Measurements from ENCODE around the gene LRRN2. TPM values are rescaled to one million over a fixed set of nuclear protein-coding genes. Genes with fewer than 3 reads are reported as not detected.
"Not testable (repeated sequence)": the region's sequence is repeated elsewhere in the genome, so short reads cannot be mapped to it uniquely, and the experiment has no call there.

LRRN2 gene
- total RNA-seq, 1 donor from 2014 or later = 2.1 TPM

GRCh38 chr1:204694145-204694544 is 8.6 kb upstream of the LRRN2 start:
- Histone ChIP-seq H3K4me1 (ENCODE audit: control insufficient read depth in 3 of 3, insufficient read depth in 3 of 3, low read length in 3 of 3) (no peaks in the 10 kb centered on the region), H3K27me3 (ENCODE audit: control insufficient read depth in 3 of 3, insufficient read depth in 3 of 3, low read length in 3 of 3) (peaks cover 0 to 2% (median under 1%) of the 10 kb centered on the region in 3 donors)

GRCh38 chr1:204692841-204693356 is 7.4 kb upstream of the LRRN2 start:
- no peaks in the 10 kb centered on the region for H3K36me3 ChIP-seq (ENCODE audit: control insufficient read depth in 3 of 3, insufficient read depth in 3 of 3, low read length in 3 of 3)
- H3K4me3 ChIP-seq (ENCODE audit: low read length in 3 of 3) = no peak overlapping the region
- peaks cover 7 to 9% (median 7%) of the 10 kb centered on the region in 3 donors for H3K27me3 ChIP-seq (ENCODE audit: control insufficient read depth in 3 of 3, insufficient read depth in 3 of 3, low read length in 3 of 3)
- no peaks in the 10 kb centered on the region for H3K4me1 ChIP-seq (ENCODE audit: control insufficient read depth in 3 of 3, insufficient read depth in 3 of 3, low read length in 3 of 3)
- H3K27ac ChIP-seq (ENCODE audit: low read depth, low read length) = no peak overlapping the region
- no peak overlapping the region for H3K9ac ChIP-seq (ENCODE audit: low read depth in 1 of 3, low read length in 3 of 3)
- H3K9me3 ChIP-seq (ENCODE audit: control insufficient read depth in 3 of 3, low read length in 3 of 3) = no peaks in the 10 kb centered on the region

More at GRCh38 chr1:204694145-204694544, 8.6 kb upstream of the LRRN2 start:
- no peak overlapping the region for H3K27ac ChIP-seq (ENCODE audit: low read depth, low read length)
- no peak overlapping the region for H3K9ac ChIP-seq (ENCODE audit: low read depth in 1 of 3, low read length in 3 of 3)
- H3K36me3 ChIP-seq (ENCODE audit: control insufficient read depth in 3 of 3, insufficient read depth in 3 of 3, low read length in 3 of 3) = no peaks in the 10 kb centered on the region
- H3K9me3 ChIP-seq (ENCODE audit: control insufficient read depth in 3 of 3, low read length in 3 of 3) = no peaks in the 10 kb centered on the region
- H3K4me3 ChIP-seq (ENCODE audit: low read length in 3 of 3) = no peak overlapping the region

- Histone ChIP-seq H3K36me3 (ENCODE audit: control insufficient read depth in 3 of 3, insufficient read depth in 3 of 3, low read length in 3 of 3) (no peaks in the 10 kb centered on the region), H3K27me3 (ENCODE audit: control insufficient read depth in 3 of 3, insufficient read depth in 3 of 3, low read length in 3 of 3) (peaks cover 7 to 13% (median 7%) of the 10 kb centered on the region in 3 donors), H3K4me1 (ENCODE audit: control insufficient read depth in 3 of 3, insufficient read depth in 3 of 3, low read length in 3 of 3) (no peaks in the 10 kb centered on the region), H3K27ac (ENCODE audit: low read depth, low read length) (no peak overlapping the region), H3K4me3 (ENCODE audit: low read length in 3 of 3) (no peak overlapping the region), H3K9me3 (ENCODE audit: control insufficient read depth in 3 of 3, low read length in 3 of 3) (no peaks in the 10 kb centered on the region), H3K9ac (ENCODE audit: low read depth in 1 of 3, low read length in 3 of 3) (no peak overlapping the region)
Measured at GRCh38 chr1:204692325-204692840, 6.8 kb upstream of the LRRN2 start.

- H3K27ac ChIP-seq (ENCODE audit: low read depth, low read length); H3K9ac ChIP-seq (ENCODE audit: low read depth in 1 of 3, low read length in 3 of 3); H3K4me1 ChIP-seq (ENCODE audit: control insufficient read depth in 3 of 3, insufficient read depth in 3 of 3, low read length in 3 of 3); H3K36me3 ChIP-seq (ENCODE audit: control insufficient read depth in 3 of 3, insufficient read depth in 3 of 3, low read length in 3 of 3); H3K9me3 ChIP-seq (ENCODE audit: control insufficient read depth in 3 of 3, low read length in 3 of 3); H3K4me3 ChIP-seq (ENCODE audit: low read length in 3 of 3): not testable (repeated sequence)
- H3K27me3 ChIP-seq (ENCODE audit: control insufficient read depth in 3 of 3, insufficient read depth in 3 of 3, low read length in 3 of 3) = peaks cover 8 to 19% (median 9%) of the 10 kb centered on the region in 3 donors
Measured at GRCh38 chr1:204691328-204691730, 5.8 kb upstream of the LRRN2 start.

- Histone ChIP-seq H3K27ac (ENCODE audit: low read depth, low read length) (no peak overlapping the region), H3K9me3 (ENCODE audit: control insufficient read depth in 3 of 3, low read length in 3 of 3) (no peaks in the 10 kb centered on the region), H3K4me1 (ENCODE audit: control insufficient read depth in 3 of 3, insufficient read depth in 3 of 3, low read length in 3 of 3) (peaks cover 7 to 14% (median 14%) of the 10 kb centered on the region in 3 donors), H3K36me3 (ENCODE audit: control insufficient read depth in 3 of 3, insufficient read depth in 3 of 3, low read length in 3 of 3) (no peaks in the 10 kb centered on the region), H3K4me3 (ENCODE audit: low read length in 3 of 3) (no peak overlapping the region), H3K9ac (ENCODE audit: low read depth in 1 of 3, low read length in 3 of 3) (no peak overlapping the region), H3K27me3 (ENCODE audit: control insufficient read depth in 3 of 3, insufficient read depth in 3 of 3, low read length in 3 of 3) (peaks cover 11 to 34% (median 32%) of the 10 kb centered on the region in 3 donors)
Measured at GRCh38 chr1:204688776-204689175, 3.2 kb upstream of the LRRN2 start.

GRCh38 chr1:204688007-204688406 is 2.5 kb upstream of the LRRN2 start:
- Histone ChIP-seq H3K4me3 (ENCODE audit: low read length in 3 of 3) (no peak overlapping the region), H3K9ac (ENCODE audit: low read depth in 1 of 3, low read length in 3 of 3) (no peak overlapping the region), H3K9me3 (ENCODE audit: control insufficient read depth in 3 of 3, low read length in 3 of 3) (no peaks in the 10 kb centered on the region), H3K27ac (ENCODE audit: low read depth, low read length) (no peak overlapping the region), H3K36me3 (ENCODE audit: control insufficient read depth in 3 of 3, insufficient read depth in 3 of 3, low read length in 3 of 3) (no peaks in the 10 kb centered on the region), H3K27me3 (ENCODE audit: control insufficient read depth in 3 of 3, insufficient read depth in 3 of 3, low read length in 3 of 3) (peaks cover 9 to 39% (median 34%) of the 10 kb centered on the region in 3 donors), H3K4me1 (ENCODE audit: control insufficient read depth in 3 of 3, insufficient read depth in 3 of 3, low read length in 3 of 3) (peaks cover 9 to 14% (median 14%) of the 10 kb centered on the region in 3 donors)

- Histone ChIP-seq H3K9me3 (ENCODE audit: control insufficient read depth in 3 of 3, low read length in 3 of 3) (no peaks in the 10 kb centered on the region), H3K27me3 (ENCODE audit: control insufficient read depth in 3 of 3, insufficient read depth in 3 of 3, low read length in 3 of 3) (peaks cover 9 to 39% (median 34%) of the 10 kb centered on the region in 3 donors), H3K27ac (ENCODE audit: low read depth, low read length) (no peak overlapping the region), H3K9ac (ENCODE audit: low read depth in 1 of 3, low read length in 3 of 3) (peak overlapping the region in 1 of 3 donors; percentile 50), H3K4me3 (ENCODE audit: low read length in 3 of 3) (peak overlapping the region; percentile 56 to 65 (median 59)), H3K4me1 (ENCODE audit: control insufficient read depth in 3 of 3, insufficient read depth in 3 of 3, low read length in 3 of 3) (peaks cover 9 to 14% (median 14%) of the 10 kb centered on the region in 3 donors), H3K36me3 (ENCODE audit: control insufficient read depth in 3 of 3, insufficient read depth in 3 of 3, low read length in 3 of 3) (no peaks in the 10 kb centered on the region)
Measured at GRCh38 chr1:204684571-204685235, 835 bp downstream of the LRRN2 start.

GRCh38 chr1:204684206-204684570 is 1.4 kb downstream of the LRRN2 start:
- no peaks in the 10 kb centered on the region for H3K9me3 ChIP-seq (ENCODE audit: control insufficient read depth in 3 of 3, low read length in 3 of 3)
- H3K9ac ChIP-seq (ENCODE audit: low read depth in 1 of 3, low read length in 3 of 3) = no peak overlapping the region
- H3K27ac ChIP-seq (ENCODE audit: low read depth, low read length) = no peak overlapping the region
- H3K4me1 ChIP-seq (ENCODE audit: control insufficient read depth in 3 of 3, insufficient read depth in 3 of 3, low read length in 3 of 3) = peaks cover 9 to 14% (median 14%) of the 10 kb centered on the region in 3 donors
- peaks cover 9 to 39% (median 34%) of the 10 kb centered on the region in 3 donors for H3K27me3 ChIP-seq (ENCODE audit: control insufficient read depth in 3 of 3, insufficient read depth in 3 of 3, low read length in 3 of 3)
- H3K36me3 ChIP-seq (ENCODE audit: control insufficient read depth in 3 of 3, insufficient read depth in 3 of 3, low read length in 3 of 3) = no peaks in the 10 kb centered on the region
- peak overlapping the region in 2 of 3 donors; percentile 56 to 65 for H3K4me3 ChIP-seq (ENCODE audit: low read length in 3 of 3)

- Histone ChIP-seq H3K4me3 (ENCODE audit: low read length in 3 of 3) (peak overlapping the region in 2 of 3 donors; percentile 6 to 65), H3K9me3 (ENCODE audit: control insufficient read depth in 3 of 3, low read length in 3 of 3) (no peaks in the 10 kb centered on the region), H3K27ac (ENCODE audit: low read depth, low read length) (no peak overlapping the region), H3K27me3 (ENCODE audit: control insufficient read depth in 3 of 3, insufficient read depth in 3 of 3, low read length in 3 of 3) (peaks cover 5 to 34% (median 27%) of the 10 kb centered on the region in 3 donors), H3K9ac (ENCODE audit: low read depth in 1 of 3, low read length in 3 of 3) (no peak overlapping the region), H3K36me3 (ENCODE audit: control insufficient read depth in 3 of 3, insufficient read depth in 3 of 3, low read length in 3 of 3) (no peaks in the 10 kb centered on the region), H3K4me1 (ENCODE audit: control insufficient read depth in 3 of 3, insufficient read depth in 3 of 3, low read length in 3 of 3) (peaks cover 9 to 14% (median 14%) of the 10 kb centered on the region in 3 donors)
Measured at GRCh38 chr1:204683284-204684205, 2.0 kb downstream of the LRRN2 start.

Data from skeletal muscle tissue (tissue), 4 donors.